Fibroblast of lung (primary cell): ENCODE data around the gene SORCS2. TPM values are rescaled to one million over a fixed set of nuclear protein-coding genes. Genes with fewer than 3 reads are reported as not detected.
A peak's percentile ranks its signal among the peaks of the same experiment; 100 is the strongest.

ENCODE experiments used
- DNase-seq, 2 donors: peaks; one replicate each; pipeline versions ENCODE4 v3.0.0 to v3.0.0-alpha.2; 2010; ENCODE audit warnings: low read depth in 2 of 2
- H2AFZ ChIP-seq: 2 replicates; pipeline ENCODE4 v1.5.1; 2012; ENCODE audit warnings: low read length, control low read depth, inconsistent platforms
- H3K27ac ChIP-seq: 2 replicates; pipeline ENCODE4 v1.5.1; 2011; ENCODE audit warnings: low read length, control low read depth; ENCODE audit not compliant: insufficient read depth
- H3K27me3 ChIP-seq: 2 replicates; pipeline ENCODE4 v1.5.1; 2011; ENCODE audit warnings: mild to moderate bottlenecking, low read length; ENCODE audit not compliant: control insufficient read depth, insufficient read depth
- H3K36me3 ChIP-seq: 2 replicates; pipeline ENCODE4 v1.5.1; 2011; ENCODE audit warnings: low read length; ENCODE audit not compliant: control insufficient read depth, insufficient read depth
- H3K4me1 ChIP-seq: 2 replicates; pipeline ENCODE4 v1.5.1; 2011; ENCODE audit warnings: low read length; ENCODE audit not compliant: control insufficient read depth, insufficient read depth; ENCODE audit errors: extremely low read depth
- H3K4me2 ChIP-seq: 2 replicates; pipeline ENCODE4 v1.5.1; 2011; ENCODE audit warnings: low read length, control low read depth; ENCODE audit not compliant: insufficient read depth; ENCODE audit errors: extremely low read depth
- H3K4me3 ChIP-seq, 4 experiments: fragments of 200-600 bp in 1 of 4; sonication (generic) in 1 of 4; replicated peaks in 1 of 4; 2 replicates each; pipeline ENCODE4 v1.5.1; 2011 to 2016; ENCODE audit warnings: low read length in 4 of 4, low read depth in 3 of 4, mild to moderate bottlenecking in 3 of 4, control low read depth in 2 of 4, inconsistent platforms in 1 of 4, mixed read lengths in 1 of 4; ENCODE audit not compliant: insufficient read depth in 1 of 4; ENCODE audit errors: control extremely low read depth in 1 of 4
- H3K79me2 ChIP-seq: 2 replicates; pipeline ENCODE4 v1.5.1; 2012; ENCODE audit warnings: mild to moderate bottlenecking, low read length, inconsistent platforms; ENCODE audit not compliant: control insufficient read depth, insufficient read depth
- H3K9ac ChIP-seq: 2 replicates; pipeline ENCODE4 v1.5.1; 2011; ENCODE audit warnings: mild to moderate bottlenecking, low read length, control low read depth; ENCODE audit not compliant: insufficient read depth
- H3K9me3 ChIP-seq: 2 replicates; pipeline ENCODE4 v1.5.1; 2012; ENCODE audit warnings: low read depth, low read length; ENCODE audit not compliant: control insufficient read depth, insufficient read depth
- H4K20me1 ChIP-seq: 2 replicates; pipeline ENCODE4 v1.5.1; 2011; ENCODE audit warnings: low read length; ENCODE audit not compliant: control insufficient read depth, insufficient read depth; ENCODE audit errors: extremely low read depth
- EZH2 ChIP-seq: IDR thresholded peaks from 2 replicates; pipeline ENCODE4 v1.5.1; 2012; ENCODE audit warnings: low read length, control low read depth, mild to moderate bottlenecking; ENCODE audit errors: missing control alignments
- polyA plus RNA-seq, 2 donors: library from polyadenylated mRNA; depleted of rRNA in 1 of 2; stranded (reverse) in 1 of 2; unstranded in 1 of 2; fragments of >200 nt; gene quantifications; 2 replicates each; pipeline ENCODE4 v1.2.1, GENCODE V29; 2011 to 2012; ENCODE audit warnings: missing spikeins in 1 of 2
- total RNA-seq: library from RNA; depleted of rRNA; stranded (reverse); fragments of >200 nt; gene quantifications from 2 replicates; pipeline ENCODE4 v1.2.1, GENCODE V29; 2014
- TF ChIP-seq, protein P1 (sequence below), 2 donors: IDR thresholded peaks in 1 of 2; conservative IDR thresholded peaks in 1 of 2; 1 replicate in 1 of 2; 2 replicates in 1 of 2; pipeline ENCODE4 v1.5.1; 2011 to 2012; ENCODE audit warnings: low read length in 2 of 2, control low read depth in 1 of 2, inconsistent platforms in 1 of 2, low read depth in 1 of 2, mild to moderate bottlenecking in 1 of 2

Gene SORCS2
- total and polyA plus RNA-seq, 2 donors (not counting 1 experiment from before 2014, with no cell fraction given), result 0.17 to 0.41 TPM

DNA sequence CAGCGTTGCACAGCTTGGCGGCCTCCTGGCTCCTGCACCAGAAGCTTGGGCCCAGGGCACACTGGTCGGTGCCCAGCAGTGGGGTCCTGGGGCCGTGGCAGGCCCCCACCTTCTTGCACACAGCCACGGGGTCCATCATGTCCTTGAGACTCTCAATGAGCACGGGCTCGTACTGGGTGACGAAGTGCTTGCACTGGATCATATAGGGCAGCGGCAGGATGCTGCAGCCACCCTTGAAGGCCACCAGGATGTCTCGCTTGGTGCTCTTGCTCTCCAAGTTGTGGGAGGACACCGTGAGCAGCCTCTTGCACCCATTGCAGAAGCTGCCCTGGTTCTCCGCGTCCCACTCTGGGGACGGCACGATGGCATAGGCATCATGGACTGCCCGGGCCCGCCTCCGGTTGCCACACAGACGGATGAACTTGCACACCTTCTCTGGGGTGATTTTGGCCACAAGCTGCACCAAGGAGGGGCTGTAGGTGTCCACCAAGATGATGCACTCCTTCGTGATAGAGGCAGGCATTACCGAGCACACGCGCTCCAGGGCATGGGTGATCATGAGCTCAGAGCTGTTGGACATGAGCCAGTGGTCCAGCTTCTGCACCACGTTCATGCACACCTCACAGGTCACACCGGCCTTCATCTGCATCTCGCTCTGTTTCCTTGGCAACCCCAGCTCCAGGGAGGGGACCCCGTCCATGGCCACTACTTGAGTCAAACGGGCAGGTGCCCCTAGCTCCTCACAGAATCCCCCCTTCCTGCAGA, 241.2 kb downstream of the SORCS2 start:
- no peak for DNase-seq
- Histone ChIP-seq H3K27ac (no peak overlapping the region), H3K9me3 (no peaks in the 10 kb centered on the region), H2AFZ (no peak overlapping the region), H3K9ac (no peak overlapping the region), H3K4me3 (no peak overlapping the region), H3K36me3 (no peaks in the 10 kb centered on the region), H3K4me1 (no peaks in the 10 kb centered on the region), H3K79me2 (no peaks in the 10 kb centered on the region), H4K20me1 (no peaks in the 10 kb centered on the region), H3K27me3 (no peaks in the 10 kb centered on the region), H3K4me2 (no peak overlapping the region)
- no peak for TF ChIP-seq EZH2
- TF ChIP-seq, protein P1, sequence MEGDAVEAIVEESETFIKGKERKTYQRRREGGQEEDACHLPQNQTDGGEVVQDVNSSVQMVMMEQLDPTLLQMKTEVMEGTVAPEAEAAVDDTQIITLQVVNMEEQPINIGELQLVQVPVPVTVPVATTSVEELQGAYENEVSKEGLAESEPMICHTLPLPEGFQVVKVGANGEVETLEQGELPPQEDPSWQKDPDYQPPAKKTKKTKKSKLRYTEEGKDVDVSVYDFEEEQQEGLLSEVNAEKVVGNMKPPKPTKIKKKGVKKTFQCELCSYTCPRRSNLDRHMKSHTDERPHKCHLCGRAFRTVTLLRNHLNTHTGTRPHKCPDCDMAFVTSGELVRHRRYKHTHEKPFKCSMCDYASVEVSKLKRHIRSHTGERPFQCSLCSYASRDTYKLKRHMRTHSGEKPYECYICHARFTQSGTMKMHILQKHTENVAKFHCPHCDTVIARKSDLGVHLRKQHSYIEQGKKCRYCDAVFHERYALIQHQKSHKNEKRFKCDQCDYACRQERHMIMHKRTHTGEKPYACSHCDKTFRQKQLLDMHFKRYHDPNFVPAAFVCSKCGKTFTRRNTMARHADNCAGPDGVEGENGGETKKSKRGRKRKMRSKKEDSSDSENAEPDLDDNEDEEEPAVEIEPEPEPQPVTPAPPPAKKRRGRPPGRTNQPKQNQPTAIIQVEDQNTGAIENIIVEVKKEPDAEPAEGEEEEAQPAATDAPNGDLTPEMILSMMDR (conservative IDR thresholded peaks at IDR 0.05 in 1 of 2, IDR thresholded peaks at IDR 0.05 in 1 of 2; ENCODE audit: low read depth in 1 of 2, low read length in 2 of 2), result no peak

DNA sequence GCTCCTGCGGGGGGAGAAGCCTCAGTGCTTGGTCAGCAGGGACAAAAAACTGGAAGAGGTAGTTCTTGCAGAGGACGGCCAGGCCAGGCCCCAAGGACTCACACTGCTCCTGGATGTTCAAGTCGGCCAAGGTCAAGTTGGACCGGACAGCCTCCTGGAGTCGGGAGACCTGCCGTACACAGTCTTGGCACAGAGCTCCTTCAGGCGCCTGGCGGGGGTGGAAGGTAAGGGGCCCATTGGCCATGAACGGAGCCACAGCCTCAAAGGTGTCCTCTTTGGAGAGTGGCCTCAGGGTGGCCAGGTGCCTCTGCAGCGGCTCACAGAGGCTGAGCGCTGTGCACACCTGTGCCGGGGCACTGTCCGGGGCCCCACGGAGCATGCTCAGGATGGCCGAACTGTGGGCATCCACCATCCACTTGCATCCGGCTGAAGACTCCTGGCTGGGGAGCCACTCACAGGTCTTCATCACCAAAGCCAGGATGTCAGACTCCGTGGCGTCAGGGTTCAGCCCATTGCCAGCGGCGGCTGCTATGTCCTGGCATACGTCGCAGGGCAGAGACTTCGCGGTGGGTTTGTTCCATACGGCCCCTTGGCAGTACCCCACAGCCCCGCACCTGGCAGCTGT, 241.9 kb downstream of the SORCS2 start:
- Histone ChIP-seq H4K20me1 (no peaks in the 10 kb centered on the region), H2AFZ (no peak overlapping the region), H3K9ac (no peak overlapping the region), H3K27me3 (no peaks in the 10 kb centered on the region), H3K4me2 (no peak overlapping the region), H3K36me3 (no peaks in the 10 kb centered on the region), H3K9me3 (no peaks in the 10 kb centered on the region), H3K27ac (no peak overlapping the region), H3K4me3 (no peak overlapping the region), H3K4me1 (no peaks in the 10 kb centered on the region), H3K79me2 (no peaks in the 10 kb centered on the region)
- no peak for DNase-seq
- TF ChIP-seq, protein P1 (conservative IDR thresholded peaks at IDR 0.05 in 1 of 2, IDR thresholded peaks at IDR 0.05 in 1 of 2; ENCODE audit: low read depth in 1 of 2, low read length in 2 of 2), result no peak
- TF ChIP-seq EZH2, result no peak

DNA sequence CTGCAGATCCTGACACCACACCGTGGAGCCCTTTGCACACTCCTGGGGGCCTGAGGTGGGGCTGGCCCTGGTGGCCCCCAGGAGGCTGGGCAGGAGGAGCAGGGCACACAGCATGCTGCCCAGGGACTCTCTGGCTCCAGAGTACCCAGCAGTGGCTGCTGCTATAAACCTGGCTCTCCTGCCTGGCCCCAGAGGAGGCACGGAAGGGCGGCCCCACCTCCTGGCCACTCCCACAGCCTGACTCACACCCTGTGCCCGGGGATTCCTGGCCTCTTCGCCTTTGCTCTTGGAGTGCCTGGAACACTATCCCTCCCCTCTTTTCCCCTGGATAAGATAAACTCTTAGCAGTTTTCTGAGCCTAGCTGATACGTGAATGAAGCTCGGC, 242.4 kb downstream of the SORCS2 start, which contains the start of gene PSAPL1:
PSAPL1 (minus strand) TSS at position 165 of the 385 bp plus-strand sequence; CDS start at position 114, 51 bp downstream.
- peak; percentile 3 to 33 for DNase-seq
- no peaks in the 10 kb centered on the region for H3K9me3 ChIP-seq
- no peak within 1 kb of the TSS for H3K4me2 ChIP-seq

More for the DNA sequence above, 242.4 kb downstream of the SORCS2 start, which contains the start of gene PSAPL1:
- Histone ChIP-seq H3K79me2 (no peaks in the 10 kb centered on the region), H3K27me3 (no peaks in the 10 kb centered on the region), H3K4me3 (no peak within 1 kb of the TSS), H3K36me3 (no peaks in the 10 kb centered on the region), H3K4me1 (no peaks in the 10 kb centered on the region), H4K20me1 (no peaks in the 10 kb centered on the region), H2AFZ (no peak within 1 kb of the TSS), H3K27ac (no peak within 1 kb of the TSS), H3K9ac (no peak within 1 kb of the TSS)
- TF ChIP-seq EZH2, result no peak
- TF ChIP-seq, protein P1 (conservative IDR thresholded peaks at IDR 0.05 in 1 of 2, IDR thresholded peaks at IDR 0.05 in 1 of 2; ENCODE audit: low read depth in 1 of 2, low read length in 2 of 2), result no peak
